Stromal cell of bone marrow (primary cell): ENCODE data around the gene SVIL.
"Not testable (repeated sequence)": the region's sequence is repeated elsewhere in the genome, so short reads cannot be mapped to it uniquely, and the experiment has no call there.

Source experiments
- DNase-seq: peaks from one replicate; pipeline ENCODE4 v3.0.0-alpha.2; 2012; ENCODE audit warnings: low read depth

SVIL gene

DNA sequence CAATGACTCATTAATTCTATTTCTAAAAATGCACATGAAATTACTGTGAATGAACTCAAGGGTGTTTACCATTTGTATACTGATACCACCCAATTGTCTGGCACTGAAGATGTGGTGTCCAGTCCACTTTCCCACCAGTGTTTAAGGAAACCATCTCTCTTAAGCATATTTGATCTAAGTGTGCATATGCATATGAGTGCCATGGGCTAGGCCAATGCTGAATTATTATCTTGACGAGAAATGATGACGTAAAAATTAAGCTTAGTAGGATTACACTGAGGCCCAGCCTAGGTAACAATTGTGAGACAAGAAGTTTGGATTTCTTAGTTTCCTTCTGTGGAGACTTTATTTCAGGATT, 59.7 kb downstream of the SVIL start:
- no peak for DNase-seq

DNA sequence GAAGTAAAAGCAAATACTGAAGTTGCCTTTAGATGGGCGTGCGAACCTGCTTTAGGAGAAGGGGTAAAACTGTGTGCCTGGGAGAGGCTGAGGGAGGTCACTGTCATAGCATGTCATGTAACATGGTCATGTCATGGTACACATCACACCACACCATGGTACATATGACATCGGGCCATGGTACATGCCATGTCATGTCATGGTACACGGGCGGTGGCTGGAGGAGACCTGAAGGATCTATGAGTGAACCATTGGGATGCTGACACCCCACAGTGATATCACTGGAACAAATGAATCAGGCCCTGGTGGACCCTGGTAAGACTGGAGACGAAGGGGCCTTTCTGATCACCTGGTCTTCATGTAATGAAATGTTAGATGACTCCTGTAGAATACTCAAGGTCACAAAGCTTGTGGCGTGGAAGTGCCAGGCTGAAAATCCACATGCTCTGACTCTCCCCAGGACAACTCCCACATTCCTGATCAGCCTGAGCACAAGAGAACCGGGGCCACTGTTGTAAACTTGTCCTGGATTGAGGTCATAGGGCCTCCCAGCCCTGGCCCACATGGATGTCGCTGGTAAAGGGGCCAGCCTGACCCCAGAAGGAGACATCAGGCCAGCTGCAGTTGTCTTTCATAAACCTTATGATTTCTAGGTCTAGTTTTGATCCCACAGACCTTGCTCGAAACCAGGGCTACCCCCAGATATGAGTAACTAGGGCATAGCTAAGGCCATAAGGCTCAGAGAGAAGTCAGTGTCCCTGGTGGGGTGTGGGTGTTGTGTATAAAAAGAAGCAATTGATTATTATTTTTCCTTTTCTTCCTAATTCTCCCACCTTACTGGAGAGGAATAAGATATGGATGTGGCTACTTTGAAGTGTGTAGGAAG, 60.3 kb downstream of the SVIL start:
- DNase-seq: not testable (repeated sequence)

- not testable (repeated sequence) for DNase-seq
Measured at GRCh38 chr10:29570248-29570647, 64.5 kb downstream of the SVIL start.

GRCh38 chr10:29569795-29570194, 65.0 kb downstream of the SVIL start:
- no peak for DNase-seq

DNA sequence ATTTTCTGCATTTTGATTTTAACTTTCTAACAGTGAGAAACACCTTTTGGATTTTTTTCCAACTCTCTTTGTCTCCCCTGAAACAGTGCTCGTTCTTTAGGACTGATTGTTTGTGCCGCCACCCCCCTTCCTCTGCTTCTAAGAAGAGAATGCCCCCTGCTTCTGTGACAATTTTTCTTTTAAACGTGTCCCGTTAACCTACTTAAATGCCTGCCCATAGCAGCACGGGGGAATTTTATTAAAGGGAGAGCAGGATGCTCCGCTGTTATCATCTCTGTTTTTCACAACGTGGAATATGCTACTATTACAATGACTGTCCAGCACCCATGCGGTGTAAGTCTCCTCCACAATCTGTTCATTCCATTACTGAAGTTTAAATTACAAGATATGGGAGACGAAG, 67.8 kb downstream of the SVIL start:
- no peak for DNase-seq

DNA sequence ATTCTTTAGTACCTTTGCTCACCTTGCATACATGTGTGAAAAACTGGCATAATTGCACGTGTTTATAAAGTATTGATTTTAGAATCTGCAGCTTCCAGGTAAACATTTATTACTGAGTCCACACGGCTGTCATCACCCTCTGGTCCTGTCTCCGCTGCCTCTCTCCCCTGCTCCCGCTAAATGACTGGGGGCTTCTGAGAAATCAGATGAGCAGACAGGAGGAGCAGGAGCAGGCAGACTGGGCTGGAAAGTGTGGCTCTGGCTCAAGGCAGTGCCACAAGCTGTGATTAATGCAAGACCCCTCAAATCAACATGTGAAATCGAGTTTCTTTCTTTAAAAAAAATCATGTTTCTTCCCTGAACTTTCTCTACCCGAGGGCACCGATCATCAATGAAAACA, 68.6 kb downstream of the SVIL start:
- DNase-seq: not testable (repeated sequence)

GRCh38 chr10:29563420-29564035, 71.2 kb downstream of the SVIL start:
- no peak for DNase-seq

- not testable (repeated sequence) for DNase-seq
Measured at GRCh38 chr10:29563006-29563405, 71.8 kb downstream of the SVIL start.

DNA sequence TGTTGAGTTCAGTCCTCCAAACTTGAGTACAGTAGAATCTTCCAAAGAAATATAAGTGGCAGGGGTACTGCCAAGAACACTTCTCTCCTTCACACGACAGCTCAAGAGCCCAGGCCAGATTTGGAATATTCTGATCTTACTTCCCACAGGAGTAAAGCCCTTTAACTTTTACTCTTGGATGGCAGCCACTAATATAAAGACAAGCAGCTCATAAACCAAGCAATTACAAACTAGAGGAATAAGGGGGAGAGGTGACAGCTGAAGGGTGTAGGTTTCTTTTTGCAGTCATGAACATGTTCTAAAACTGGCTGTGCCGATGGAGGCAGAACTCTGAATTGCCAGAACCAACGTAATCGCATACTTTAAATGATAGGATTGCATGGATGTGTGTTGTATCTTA, 74.8 kb downstream of the SVIL start:
- no peak for DNase-seq

DNA sequence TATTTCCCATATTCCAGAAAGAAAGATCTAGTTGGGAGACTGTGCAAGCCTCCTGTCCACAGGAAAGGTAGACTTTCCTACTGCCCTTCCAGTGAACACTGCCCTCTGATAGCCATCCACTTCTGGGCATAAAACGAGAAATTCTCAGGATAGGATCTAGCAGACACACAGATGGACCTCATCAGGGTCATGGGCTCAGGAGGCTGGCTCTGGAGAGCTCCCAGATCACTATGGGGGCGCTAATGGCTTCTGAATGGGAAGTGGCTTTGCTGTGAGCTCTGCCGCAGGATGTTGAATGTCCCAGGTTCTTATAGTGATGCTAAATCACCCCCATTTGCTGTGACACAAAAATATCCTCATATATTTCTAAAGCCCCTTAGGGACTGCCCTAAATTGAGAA, 77.1 kb downstream of the SVIL start:
- DNase-seq: no peak

GRCh38 chr10:29555746-29556481, 78.9 kb downstream of the SVIL start:
- peak; percentile 73 for DNase-seq

DNA sequence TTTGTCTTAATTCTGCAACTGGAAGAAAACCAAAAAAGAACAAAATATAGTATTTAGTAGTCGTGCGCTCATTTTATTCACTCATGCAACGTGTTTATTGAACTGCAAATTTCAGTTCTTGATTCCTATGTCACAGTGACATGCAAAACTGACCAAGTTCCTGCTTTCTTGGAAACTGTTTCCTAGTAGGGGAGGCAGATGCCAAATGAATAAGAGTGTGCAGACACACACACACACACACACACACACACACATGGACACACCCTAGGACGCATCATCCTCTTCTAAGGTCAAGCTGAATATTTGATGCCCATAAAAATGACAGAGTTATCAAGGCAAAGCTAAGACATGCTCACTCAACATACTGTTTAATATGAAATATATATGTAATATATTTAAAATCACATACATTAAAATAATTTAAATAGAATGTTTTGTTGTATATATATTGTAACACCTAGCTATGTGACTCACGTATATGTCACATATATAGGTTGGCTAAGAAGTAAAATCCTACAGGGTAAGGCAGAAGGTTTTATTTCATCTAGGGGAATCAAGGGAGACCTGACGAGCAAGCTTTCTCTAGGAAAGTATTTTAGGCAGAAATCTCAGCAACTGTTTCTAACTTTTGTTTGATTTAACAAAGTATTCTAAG, 79.6 kb downstream of the SVIL start:
- no peak for DNase-seq

- DNase-seq: no peak
Measured at GRCh38 chr10:29554660-29555059, 80.1 kb downstream of the SVIL start.

- no peak for DNase-seq
Measured at GRCh38 chr10:29553544-29554250, 81.1 kb downstream of the SVIL start.

DNA sequence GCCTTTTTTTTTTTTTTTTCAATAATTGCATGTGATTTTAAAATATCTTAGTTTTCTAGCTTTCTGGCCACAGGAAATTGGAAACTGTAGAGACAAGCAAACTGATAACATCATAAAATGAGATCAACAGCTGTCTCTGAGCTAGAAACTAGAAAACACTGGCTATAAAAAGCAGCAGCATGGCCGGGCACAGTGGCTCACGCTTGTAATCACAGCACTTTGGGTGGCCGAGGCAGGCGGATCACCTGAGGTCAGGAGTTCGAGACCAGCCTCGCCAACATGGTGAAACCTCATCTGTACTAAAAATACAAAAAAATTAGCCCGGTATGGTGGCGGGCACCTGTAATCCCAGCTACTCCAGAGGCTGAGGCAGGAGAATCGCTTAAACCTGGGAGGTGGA, 81.7 kb downstream of the SVIL start:
- DNase-seq: not testable (repeated sequence)

- DNase-seq: not testable (repeated sequence)
Measured at GRCh38 chr10:29549493-29549892, 85.3 kb downstream of the SVIL start.

- no peak for DNase-seq
Measured at GRCh38 chr10:29546773-29547313, 87.9 kb downstream of the SVIL start.

DNA sequence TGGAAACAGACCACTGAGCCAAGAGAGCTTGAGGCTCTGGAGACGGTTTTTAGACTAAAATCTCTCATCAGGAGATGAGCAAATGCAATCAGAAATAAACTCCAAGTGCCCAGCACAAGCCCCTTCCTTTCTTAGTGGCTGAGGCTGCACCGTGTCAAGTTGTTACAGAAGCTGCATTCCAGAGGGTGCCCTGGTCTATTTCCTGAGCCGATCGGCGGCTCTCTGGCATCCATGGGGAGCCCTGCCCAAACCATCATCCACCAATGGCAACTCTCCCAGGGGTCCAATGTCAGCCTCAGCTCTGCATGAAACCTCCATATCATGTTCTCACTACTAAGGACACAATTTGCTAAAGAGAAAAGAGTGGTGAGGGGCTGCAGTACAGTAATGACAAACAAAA, 89.6 kb downstream of the SVIL start:
- DNase-seq: no peak

DNA sequence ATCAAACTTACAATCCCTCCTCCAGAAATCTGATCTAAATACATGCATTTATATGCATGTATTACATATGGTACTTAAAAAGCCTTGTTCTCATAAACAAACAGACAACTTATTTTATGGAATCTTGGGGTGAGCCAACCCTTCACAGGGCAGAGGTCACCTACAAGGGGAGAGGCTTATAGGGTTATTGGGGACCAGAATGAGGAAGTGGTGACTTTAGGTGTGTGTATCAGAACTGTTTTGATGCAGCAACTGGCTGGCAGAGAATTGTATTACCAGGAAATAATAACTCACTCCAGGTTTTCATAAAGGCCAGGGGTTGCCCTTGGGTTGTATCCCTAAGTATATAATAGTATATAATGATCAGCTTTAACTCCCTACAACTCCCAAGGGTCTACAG, 91.1 kb downstream of the SVIL start:
- no peak for DNase-seq

GRCh38 chr10:29542723-29543122, 92.0 kb downstream of the SVIL start:
- no peak for DNase-seq

DNA sequence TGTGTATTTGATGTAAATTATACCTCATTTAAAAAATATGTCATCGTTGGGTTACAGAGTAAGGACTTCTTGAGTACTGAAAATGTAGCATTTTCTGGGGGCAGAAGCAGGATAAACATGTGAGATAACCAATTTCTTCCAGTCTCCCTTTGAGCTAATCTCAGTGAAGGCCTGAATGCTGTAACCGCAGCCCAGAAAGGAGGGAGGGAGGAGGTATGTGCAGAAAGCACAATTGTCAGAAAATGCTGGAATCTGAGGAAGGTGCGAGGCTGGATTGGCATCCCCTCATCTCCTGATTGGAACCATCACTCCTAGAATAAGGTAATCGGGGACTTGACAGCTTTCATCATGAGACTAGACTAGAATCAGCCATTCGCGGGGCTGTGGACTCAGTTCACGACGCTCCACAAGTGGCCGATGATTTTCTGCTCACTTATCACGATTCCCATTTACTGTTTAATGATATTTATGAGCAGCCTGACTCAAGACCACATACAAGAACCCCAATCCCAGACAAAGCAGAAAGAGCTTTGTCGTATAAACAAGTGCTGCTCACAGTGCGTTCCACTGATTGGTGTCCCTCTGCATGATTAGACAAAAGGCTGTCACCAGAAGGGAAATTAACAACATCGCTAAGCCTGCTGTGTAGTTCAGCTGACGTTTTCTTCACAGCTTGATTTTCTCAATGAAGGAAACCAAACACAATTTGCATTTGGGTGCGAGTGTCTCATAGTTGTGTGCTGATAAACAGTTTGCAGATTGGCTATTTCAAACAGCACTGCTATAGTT, 93.2 kb downstream of the SVIL start:
- no peak for DNase-seq
